CD4-positive, CD25-positive, alpha-beta regulatory T cell (primary cell): ENCODE results near the gene C1orf35. TPM values are rescaled to one million over a fixed set of nuclear protein-coding genes. Genes with fewer than 3 reads are reported as not detected.
A peak's percentile ranks its signal among the peaks of the same experiment; 100 is the strongest.

ENCODE experiments used
- ATAC-seq, 2 donors: fragments of 150-1000 bp; cut with Tn5 transposase; one replicate each; pipeline ENCODE4 v1.10.0; 2021; ENCODE audit warnings: low read depth in 2 of 2, moderate number of reproducible peaks in 2 of 2, moderate library complexity in 1 of 2
- DNase-seq, 3 donors: peaks; one replicate each; pipeline versions ENCODE4 v3.0.0 to v3.0.0-alpha.2; 2012 to 2022; ENCODE audit warnings: mixed read lengths in 1 of 3
- H3K27ac ChIP-seq: one replicate; pipeline ENCODE4 v1.7.0; 2013; ENCODE audit warnings: mild to moderate bottlenecking, low read length; ENCODE audit not compliant: insufficient read depth, poor library complexity, severe bottlenecking
- H3K27me3 ChIP-seq: one replicate; pipeline ENCODE4 v1.7.0; 2013; ENCODE audit warnings: low read length; ENCODE audit not compliant: control insufficient read depth, insufficient read depth
- H3K36me3 ChIP-seq: one replicate; pipeline ENCODE4 v1.7.0; 2013; ENCODE audit warnings: mild to moderate bottlenecking, low read length, moderate library complexity; ENCODE audit not compliant: control insufficient read depth, insufficient read depth
- H3K4me1 ChIP-seq: 2 replicates; pipeline ENCODE4 v1.7.0; 2013; ENCODE audit warnings: mild to moderate bottlenecking, low read length; ENCODE audit not compliant: insufficient read depth, control insufficient read depth, poor library complexity, severe bottlenecking
- H3K4me3 ChIP-seq: one replicate; pipeline ENCODE4 v1.7.0; 2013; ENCODE audit warnings: low read depth, mild to moderate bottlenecking, low read length, moderate library complexity
- H3K9me3 ChIP-seq, 2 experiments: 1 replicate in 1 of 2; 2 replicates in 1 of 2; pipeline ENCODE4 v1.7.0; 2013; ENCODE audit warnings: low read length in 2 of 2, mild to moderate bottlenecking in 1 of 2, moderate library complexity in 1 of 2; ENCODE audit not compliant: control insufficient read depth in 2 of 2
- H3K27ac Mint-ChIP-seq, 3 donors: one replicate each; pipeline ENCODE4 v1.8.0; 2020 to 2022; ENCODE audit warnings: mild to moderate bottlenecking in 3 of 3, mixed read lengths in 3 of 3, moderate library complexity in 2 of 3
- H3K27me3 Mint-ChIP-seq: one replicate; pipeline ENCODE4 v1.8.0; 2022; ENCODE audit warnings: mild to moderate bottlenecking, mixed read lengths
- H3K36me3 Mint-ChIP-seq: one replicate; pipeline ENCODE4 v1.8.0; 2020; ENCODE audit warnings: mixed read lengths
- H3K4me1 Mint-ChIP-seq, 4 donors: one replicate each; pipeline ENCODE4 v1.8.0; 2020 to 2022; ENCODE audit warnings: mixed read lengths in 4 of 4, mild to moderate bottlenecking in 1 of 4
- H3K4me3 Mint-ChIP-seq, 4 donors: one replicate each; pipeline ENCODE4 v1.8.0; 2020 to 2022; ENCODE audit warnings: mild to moderate bottlenecking in 4 of 4, mixed read lengths in 4 of 4, moderate library complexity in 3 of 4
- H3K9me3 Mint-ChIP-seq, 7 donors: one replicate each; pipeline ENCODE4 v1.8.0; 2020 to 2022; ENCODE audit warnings: mixed read lengths in 7 of 7, mild to moderate bottlenecking in 3 of 7, moderate library complexity in 2 of 7
- polyA plus RNA-seq, 4 donors: library from polyadenylated mRNA; unstranded; fragments of 300-500 nt; fragmentation: Illumina TruSeq; gene quantifications; one replicate each; pipeline ENCODE4 v1.2.3, GENCODE V29; 2021
- total RNA-seq: library from RNA; stranded (reverse); gene quantifications from one replicate; pipeline ENCODE4 v1.2.3, GENCODE V29; 2022

C1orf35 gene
- total and polyA plus RNA-seq, 5 donors from 2014 or later, result 18.0 to 24.0 (median 21.4) TPM

DNA sequence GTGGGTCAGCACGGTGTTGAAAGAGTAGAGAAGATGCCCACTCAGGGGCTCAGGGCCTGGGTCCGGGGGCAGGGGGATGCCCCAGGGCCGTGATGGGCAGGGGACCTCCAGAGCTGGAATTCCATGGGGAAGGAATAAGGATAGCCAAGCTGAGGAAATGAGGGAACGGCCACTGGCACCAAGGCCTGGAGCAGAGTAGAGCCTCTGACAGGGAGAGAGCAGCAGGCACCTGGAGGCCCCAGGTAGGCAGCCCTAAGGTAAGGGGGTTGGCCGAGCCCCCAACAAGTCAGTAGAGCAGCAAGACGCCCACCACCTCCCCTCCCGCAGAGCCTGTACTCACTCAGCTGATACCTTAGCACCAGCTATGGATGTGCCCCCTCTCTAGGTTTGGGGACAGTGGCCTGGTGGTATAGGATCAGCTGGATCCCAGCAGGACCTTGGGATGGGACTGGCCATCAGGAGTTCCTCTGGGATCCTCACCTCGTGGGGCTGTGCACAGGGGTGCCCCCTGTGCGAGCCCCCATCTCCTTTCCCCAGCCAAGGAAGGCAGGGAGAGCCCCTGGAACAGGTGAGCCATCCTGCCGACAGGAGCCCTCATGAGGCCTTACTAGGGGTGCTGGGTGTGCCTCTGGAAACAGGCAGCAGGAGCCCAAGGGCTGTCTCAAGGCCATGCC is 41.6 kb downstream of the C1orf35 start:
- no peak for DNase-seq
- H3K4me1 Mint-ChIP-seq, result peaks cover 0 to 14% (median 5%) of the 10 kb centered on the region in 4 donors

DNA sequence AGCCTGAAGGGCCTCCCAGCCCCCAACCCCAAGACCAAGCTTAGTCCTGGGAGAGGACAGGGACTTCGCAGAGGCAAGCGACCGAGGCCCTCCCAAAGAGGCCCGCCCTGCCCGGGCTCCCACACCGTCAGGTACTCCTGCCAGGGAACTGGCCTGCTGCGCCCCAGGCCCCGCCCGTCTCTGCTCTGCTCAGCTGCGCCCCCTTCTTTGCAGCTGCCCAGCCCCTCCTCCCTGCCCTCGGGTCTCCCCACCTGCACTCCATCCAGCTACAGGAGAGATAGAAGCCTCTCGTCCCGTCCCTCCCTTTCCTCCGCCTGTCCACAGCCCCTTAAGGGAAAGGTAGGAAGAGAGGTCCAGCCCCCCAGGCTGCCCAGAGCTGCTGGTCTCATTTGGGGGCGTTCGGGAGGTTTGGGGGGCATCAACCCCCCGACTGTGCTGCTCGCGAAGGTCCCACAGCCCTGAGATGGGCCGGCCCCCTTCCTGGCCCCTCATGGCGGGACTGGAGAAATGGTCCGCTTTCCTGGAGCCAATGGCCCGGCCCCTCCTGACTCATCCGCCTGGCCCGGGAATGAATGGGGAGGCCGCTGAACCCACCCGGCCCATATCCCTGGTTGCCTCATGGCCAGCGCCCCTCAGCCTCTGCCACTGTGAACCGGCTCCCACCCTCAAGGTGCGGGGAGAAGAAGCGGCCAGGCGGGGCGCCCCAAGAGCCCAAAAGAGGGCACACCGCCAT is 42.5 kb downstream of the C1orf35 start:
- H3K27me3 ChIP-seq, result peaks cover 4% of the 10 kb centered on the region
- peak overlapping the region in 1 of 4 donors; percentile 48 for H3K4me3 Mint-ChIP-seq
- no peaks in the 10 kb centered on the region for H3K36me3 ChIP-seq
- peaks cover 52% of the 10 kb centered on the region for H3K27me3 Mint-ChIP-seq
- DNase-seq, result no peak
- peaks cover 0 to 3% (median 0%) of the 10 kb centered on the region in 7 donors for H3K9me3 Mint-ChIP-seq
- no peaks in the 10 kb centered on the region for H3K9me3 ChIP-seq
- H3K27ac ChIP-seq, result no peak overlapping the region
- no peak overlapping the region for H3K4me3 ChIP-seq
- H3K27ac Mint-ChIP-seq, result peak overlapping the region in 1 of 3 donors; percentile 51
- H3K36me3 Mint-ChIP-seq, result no peaks in the 10 kb centered on the region
- H3K4me1 Mint-ChIP-seq, result peaks cover 0 to 14% (median 5%) of the 10 kb centered on the region in 4 donors
- no peak for ATAC-seq
- peaks cover 27% of the 10 kb centered on the region for H3K4me1 ChIP-seq

More for the DNA sequence above, 41.6 kb downstream of the C1orf35 start:
- peaks cover 0 to 3% (median 0%) of the 10 kb centered on the region in 7 donors for H3K9me3 Mint-ChIP-seq
- H3K27me3 Mint-ChIP-seq, result peaks cover 52% of the 10 kb centered on the region
- no peaks in the 10 kb centered on the region for H3K27me3 ChIP-seq
- no peak overlapping the region for H3K27ac Mint-ChIP-seq
- no peaks in the 10 kb centered on the region for H3K36me3 Mint-ChIP-seq
- H3K36me3 ChIP-seq, result no peaks in the 10 kb centered on the region
- no peak for ATAC-seq
- no peaks in the 10 kb centered on the region for H3K9me3 ChIP-seq
- peaks cover 27% of the 10 kb centered on the region for H3K4me1 ChIP-seq
- no peak overlapping the region for H3K27ac ChIP-seq
- no peak overlapping the region for H3K4me3 ChIP-seq
- peak overlapping the region in 1 of 4 donors; percentile 32 for H3K4me3 Mint-ChIP-seq

DNA sequence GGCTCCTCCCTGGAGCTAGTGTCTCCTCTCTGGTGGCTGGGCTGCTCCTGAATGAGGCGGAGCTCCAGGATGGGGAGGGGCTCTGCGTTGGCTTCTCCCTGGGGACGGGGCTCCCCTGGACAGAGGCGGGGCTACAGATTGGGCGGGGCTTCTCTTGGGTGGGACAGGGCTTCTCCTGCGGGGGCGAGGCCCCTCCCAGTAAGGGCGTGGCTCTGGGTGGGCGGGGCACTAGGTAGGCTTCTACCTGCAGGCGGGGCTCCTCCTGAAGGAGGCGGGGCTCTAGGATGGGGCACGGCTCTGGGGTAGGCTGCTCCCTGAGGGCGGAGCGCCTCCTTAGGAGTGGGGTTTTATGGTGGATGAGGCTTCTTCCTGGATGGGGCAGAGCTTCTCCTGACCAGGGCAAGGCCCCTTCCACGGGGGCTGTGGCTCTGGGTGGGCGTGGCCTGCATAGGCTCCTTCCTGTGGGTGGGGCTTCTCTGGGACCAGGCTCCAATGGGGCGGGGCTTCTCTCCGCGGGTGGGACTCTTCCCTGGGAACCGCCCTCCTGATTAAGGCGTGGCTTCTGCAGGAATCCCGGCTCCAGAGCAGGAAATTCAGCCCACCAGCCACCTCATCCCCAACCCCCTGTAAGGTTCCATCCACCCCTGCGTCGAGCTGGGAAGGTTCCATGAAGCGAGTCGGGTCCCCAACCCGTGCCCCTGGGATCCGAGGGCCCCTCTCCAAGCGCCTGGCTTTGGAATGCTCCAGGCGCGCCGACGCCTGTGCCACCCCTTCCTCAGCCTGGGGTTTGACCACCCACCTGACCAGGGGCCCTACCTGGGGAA is 43.3 kb downstream of the C1orf35 start:
- Mint-ChIP-seq H3K9me3 (peaks cover 0 to 3% (median 0%) of the 10 kb centered on the region in 7 donors), H3K4me3 (peak overlapping the region in 3 of 4 donors; percentile 71 to 74 (median 72)), H3K27ac (no peak overlapping the region), H3K36me3 (no peaks in the 10 kb centered on the region), H3K27me3 (peaks cover 56% of the 10 kb centered on the region), H3K4me1 (peaks cover 0 to 14% (median 5%) of the 10 kb centered on the region in 4 donors)
- Histone ChIP-seq H3K27ac (no peak overlapping the region), H3K36me3 (no peaks in the 10 kb centered on the region), H3K27me3 (peaks cover 5% of the 10 kb centered on the region), H3K9me3 (no peaks in the 10 kb centered on the region), H3K4me3 (no peak overlapping the region), H3K4me1 (peaks cover 27% of the 10 kb centered on the region)
- peak; percentile 26 to 37 for ATAC-seq
- peak in 2 of 3 donors; percentile 49 to 66 for DNase-seq

DNA sequence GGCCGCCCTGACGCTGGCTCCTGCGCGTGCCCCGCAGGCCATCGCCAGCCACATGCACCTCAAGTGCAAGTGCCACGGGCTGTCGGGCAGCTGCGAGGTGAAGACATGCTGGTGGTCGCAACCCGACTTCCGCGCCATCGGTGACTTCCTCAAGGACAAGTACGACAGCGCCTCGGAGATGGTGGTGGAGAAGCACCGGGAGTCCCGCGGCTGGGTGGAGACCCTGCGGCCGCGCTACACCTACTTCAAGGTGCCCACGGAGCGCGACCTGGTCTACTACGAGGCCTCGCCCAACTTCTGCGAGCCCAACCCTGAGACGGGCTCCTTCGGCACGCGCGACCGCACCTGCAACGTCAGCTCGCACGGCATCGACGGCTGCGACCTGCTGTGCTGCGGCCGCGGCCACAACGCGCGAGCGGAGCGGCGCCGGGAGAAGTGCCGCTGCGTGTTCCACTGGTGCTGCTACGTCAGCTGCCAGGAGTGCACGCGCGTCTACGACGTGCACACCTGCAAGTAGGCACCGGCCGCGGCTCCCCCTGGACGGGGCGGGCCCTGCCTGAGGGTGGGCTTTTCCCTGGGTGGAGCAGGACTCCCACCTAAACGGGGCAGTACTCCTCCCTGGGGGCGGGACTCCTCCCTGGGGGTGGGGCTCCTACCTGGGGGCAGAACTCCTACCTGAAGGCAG is 44.0 kb downstream of the C1orf35 start:
- Histone ChIP-seq H3K4me1 (peaks cover 27% of the 10 kb centered on the region), H3K36me3 (no peaks in the 10 kb centered on the region), H3K27ac (no peak overlapping the region), H3K27me3 (peaks cover 5% of the 10 kb centered on the region), H3K9me3 (peaks cover 0 to under 1% of the 10 kb centered on the region in 2 experiments), H3K4me3 (no peak overlapping the region)
- Mint-ChIP-seq H3K9me3 (peaks cover 0 to 3% (median 0%) of the 10 kb centered on the region in 7 donors), H3K27me3 (peaks cover 56% of the 10 kb centered on the region), H3K27ac (peak overlapping the region in 1 of 3 donors; percentile 11), H3K4me1 (peaks cover 0 to 14% (median 5%) of the 10 kb centered on the region in 4 donors), H3K4me3 (peak overlapping the region in 2 of 4 donors; percentile 59 to 71), H3K36me3 (no peaks in the 10 kb centered on the region)
- ATAC-seq, result peak; percentile 34 to 52
- DNase-seq, result peak; percentile 56 to 65 (median 62)

DNA sequence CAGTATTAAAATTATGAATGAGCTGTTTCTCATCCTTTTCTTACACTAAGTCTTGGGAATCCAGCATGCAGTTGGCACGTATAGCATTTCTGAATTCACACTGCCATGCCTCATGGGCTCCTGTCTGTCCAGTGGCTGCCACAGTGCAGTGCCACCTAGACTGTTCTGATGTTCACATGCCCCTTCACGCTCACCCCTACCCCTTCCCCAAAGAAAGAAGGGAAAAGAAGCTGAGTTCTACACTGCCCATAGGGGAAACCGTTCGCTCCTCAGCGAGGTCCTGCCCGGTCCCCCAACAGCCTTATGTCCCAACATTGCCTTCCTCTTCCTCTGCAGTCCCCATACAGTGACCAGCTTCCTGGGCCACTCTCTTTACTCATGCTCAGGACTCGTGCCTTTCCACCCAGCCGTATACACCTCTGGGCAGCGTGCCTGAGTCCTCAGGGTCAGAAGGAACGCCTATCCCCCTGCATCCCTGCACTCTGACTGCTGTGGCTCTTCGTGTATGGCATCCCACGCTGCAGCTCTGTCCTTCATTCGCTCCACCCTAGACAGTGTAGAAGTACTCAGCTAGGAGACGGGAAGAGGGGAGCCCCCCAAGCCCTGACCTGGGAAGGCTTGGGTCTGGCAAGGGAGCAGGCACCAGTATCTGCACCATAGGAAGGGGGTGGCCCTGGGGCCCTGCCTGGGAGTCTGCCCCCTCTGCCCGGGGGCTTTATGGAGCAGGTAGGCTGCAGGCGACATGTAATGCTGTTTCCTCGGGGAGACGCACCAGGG is 44.8 kb downstream of the C1orf35 start:
- Histone ChIP-seq H3K4me3 (no peak overlapping the region), H3K27me3 (peaks cover 10% of the 10 kb centered on the region), H3K9me3 (peaks cover 0 to 2% of the 10 kb centered on the region in 2 experiments), H3K27ac (no peak overlapping the region), H3K36me3 (no peaks in the 10 kb centered on the region), H3K4me1 (peaks cover 27% of the 10 kb centered on the region)
- Mint-ChIP-seq H3K9me3 (peaks cover 0 to 7% (median 0%) of the 10 kb centered on the region in 7 donors), H3K36me3 (no peaks in the 10 kb centered on the region), H3K27me3 (peaks cover 63% of the 10 kb centered on the region), H3K27ac (peak overlapping the region in 1 of 3 donors; percentile 11), H3K4me3 (peak overlapping the region in 2 of 4 donors; percentile 59 to 71), H3K4me1 (peaks cover 0 to 14% (median 5%) of the 10 kb centered on the region in 4 donors)
- no peak for DNase-seq
- no peak for ATAC-seq
